MM.1S (cell line): ENCODE data around the gene LCE6A.

Experiments
- DNase-seq: peaks from one replicate; pipeline ENCODE4 v3.0.0-alpha.2; 2015
- H2AFZ ChIP-seq: fragments of 300-600 bp; sonication (generic); 2 replicates; pipeline ENCODE4 v1.6.0; 2016; ENCODE audit warnings: antibody characterized with exemption, low read length
- H3F3A ChIP-seq: fragments of 300-600 bp; sonication (generic); 2 replicates; pipeline ENCODE4 v1.6.1; 2016; ENCODE audit warnings: mild to moderate bottlenecking, antibody characterized with exemption, low read length, moderate library complexity, mixed read lengths; ENCODE audit not compliant: insufficient read depth
- H3K27ac ChIP-seq: fragments of 300-600 bp; sonication (generic); 2 replicates; pipeline ENCODE4 v1.5.1; 2016; ENCODE audit warnings: mild to moderate bottlenecking, low read length
- H3K27me3 ChIP-seq: fragments of 300-600 bp; sonication (generic); replicated peaks from 2 replicates; pipeline ENCODE4 v1.6.0; 2016; ENCODE audit warnings: low read length; ENCODE audit not compliant: insufficient read depth
- H3K36me3 ChIP-seq: fragments of 300-600 bp; sonication (generic); replicated peaks from 2 replicates; pipeline ENCODE4 v1.6.1; 2016; ENCODE audit warnings: mild to moderate bottlenecking, low read length, mixed read lengths; ENCODE audit not compliant: insufficient read depth
- H3K4me1 ChIP-seq: fragments of 300-600 bp; sonication (generic); 2 replicates; pipeline ENCODE4 v1.6.1; 2016; ENCODE audit warnings: low read length, mixed read lengths
- H3K4me2 ChIP-seq: fragments of 300-600 bp; sonication (generic); 2 replicates; pipeline ENCODE4 v1.6.0; 2016; ENCODE audit warnings: low read depth, low read length
- H3K4me3 ChIP-seq: fragments of 300-600 bp; sonication (generic); 2 replicates; pipeline ENCODE4 v1.5.1; 2016; ENCODE audit warnings: low read length, mixed read lengths
- H3K79me2 ChIP-seq: fragments of 300-600 bp; sonication (generic); 2 replicates; pipeline ENCODE4 v1.6.1; 2016; ENCODE audit warnings: mixed run types, low read length, mixed read lengths
- H3K9ac ChIP-seq: fragments of 300-600 bp; sonication (generic); 2 replicates; pipeline ENCODE4 v1.6.1; 2016; ENCODE audit warnings: low read length, mixed read lengths
- H3K9me2 ChIP-seq: fragments of 300-600 bp; sonication (generic); replicated peaks from 2 replicates; pipeline ENCODE4 v1.6.1; 2016; ENCODE audit warnings: mild to moderate bottlenecking, low read length, mixed read lengths; ENCODE audit not compliant: insufficient read depth
- H3K9me3 ChIP-seq: fragments of 300-600 bp; sonication (generic); replicated peaks from 2 replicates; pipeline ENCODE4 v1.6.1; 2016; ENCODE audit warnings: mild to moderate bottlenecking, low read length, mixed read lengths; ENCODE audit not compliant: insufficient read depth
- H4K20me1 ChIP-seq: fragments of 300-600 bp; sonication (generic); 2 replicates; pipeline ENCODE4 v1.6.1; 2016; ENCODE audit warnings: mild to moderate bottlenecking, low read length, moderate library complexity, mixed read lengths; ENCODE audit not compliant: insufficient read depth
- EZH2 ChIP-seq: fragments of 300-600 bp; sonication (generic); optimal IDR thresholded peaks from 2 replicates; pipeline ENCODE3; 2017; ENCODE audit warnings: low read depth, mild to moderate bottlenecking, antibody characterized with exemption, low read length, mixed read lengths
- EZH2phosphoT487 ChIP-seq: fragments of 300-600 bp; sonication (generic); IDR thresholded peaks from 2 replicates; pipeline ENCODE4 v1.6.1; 2018; ENCODE audit warnings: antibody characterized with exemption, low read length
- TF ChIP-seq, protein P1 (sequence below): fragments of 300-600 bp; sonication (generic); IDR thresholded peaks from 2 replicates; pipeline ENCODE4 v1.5.1; 2016; ENCODE audit warnings: antibody characterized with exemption, low read length, mixed read lengths

Gene LCE6A

DNA sequence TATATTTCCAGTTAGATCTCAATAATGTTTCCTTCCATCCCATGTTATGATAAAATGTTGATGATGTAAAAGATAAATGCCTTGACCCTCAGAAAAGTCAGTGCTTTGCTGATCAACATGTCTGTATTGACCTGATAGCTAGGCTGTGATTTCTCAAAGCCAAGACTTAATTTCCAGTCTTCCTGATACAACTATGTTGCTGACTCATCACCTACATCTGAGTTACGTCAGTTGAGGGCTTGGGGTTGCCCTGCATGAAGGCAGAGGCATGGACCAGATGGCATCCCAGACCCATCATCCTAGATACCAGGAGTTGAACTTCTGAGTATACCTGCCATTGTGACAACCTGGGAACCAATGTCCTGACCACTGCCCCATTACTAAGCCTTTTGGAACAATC is 41.3 kb upstream of the LCE6A start:
- Histone ChIP-seq H3K4me2 (no peak overlapping the region), H3K9ac (no peak overlapping the region), H3K9me3 (no peaks in the 10 kb centered on the region), H3K79me2 (no peaks in the 10 kb centered on the region), H3K27me3 (no peaks in the 10 kb centered on the region), H3K4me1 (no peaks in the 10 kb centered on the region), H3F3A (no peaks in the 10 kb centered on the region), H3K27ac (no peak overlapping the region), H3K9me2 (no peaks in the 10 kb centered on the region), H2AFZ (no peak overlapping the region), H4K20me1 (no peaks in the 10 kb centered on the region), H3K36me3 (no peaks in the 10 kb centered on the region), H3K4me3 (no peak overlapping the region)
- TF ChIP-seq EZH2phosphoT487 (no peak), EZH2 (no peak)
- TF ChIP-seq, protein P1, sequence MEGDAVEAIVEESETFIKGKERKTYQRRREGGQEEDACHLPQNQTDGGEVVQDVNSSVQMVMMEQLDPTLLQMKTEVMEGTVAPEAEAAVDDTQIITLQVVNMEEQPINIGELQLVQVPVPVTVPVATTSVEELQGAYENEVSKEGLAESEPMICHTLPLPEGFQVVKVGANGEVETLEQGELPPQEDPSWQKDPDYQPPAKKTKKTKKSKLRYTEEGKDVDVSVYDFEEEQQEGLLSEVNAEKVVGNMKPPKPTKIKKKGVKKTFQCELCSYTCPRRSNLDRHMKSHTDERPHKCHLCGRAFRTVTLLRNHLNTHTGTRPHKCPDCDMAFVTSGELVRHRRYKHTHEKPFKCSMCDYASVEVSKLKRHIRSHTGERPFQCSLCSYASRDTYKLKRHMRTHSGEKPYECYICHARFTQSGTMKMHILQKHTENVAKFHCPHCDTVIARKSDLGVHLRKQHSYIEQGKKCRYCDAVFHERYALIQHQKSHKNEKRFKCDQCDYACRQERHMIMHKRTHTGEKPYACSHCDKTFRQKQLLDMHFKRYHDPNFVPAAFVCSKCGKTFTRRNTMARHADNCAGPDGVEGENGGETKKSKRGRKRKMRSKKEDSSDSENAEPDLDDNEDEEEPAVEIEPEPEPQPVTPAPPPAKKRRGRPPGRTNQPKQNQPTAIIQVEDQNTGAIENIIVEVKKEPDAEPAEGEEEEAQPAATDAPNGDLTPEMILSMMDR = no peak
- DNase-seq = no peak

DNA sequence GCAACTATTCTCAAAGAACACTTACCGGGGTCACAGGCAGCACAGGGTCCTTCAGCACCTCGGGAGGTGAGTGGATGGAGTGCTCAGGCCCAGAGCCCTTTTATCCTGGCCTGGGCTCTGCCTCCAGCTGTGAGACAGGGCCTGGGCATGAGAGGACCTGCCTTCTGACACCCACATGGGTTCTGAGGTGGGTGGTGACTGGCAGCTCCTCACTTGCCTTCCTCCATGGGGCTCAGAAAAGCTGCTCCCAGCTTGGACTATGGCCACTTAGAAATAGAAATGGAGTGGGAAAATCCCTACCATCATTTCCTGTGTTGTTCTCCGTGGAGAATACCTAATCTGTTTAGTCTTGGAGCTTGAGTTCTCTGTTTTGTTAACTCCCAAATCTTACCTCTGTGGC is 36.1 kb upstream of the LCE6A start, which contains the start of gene LCE1C:
LCE1C (minus strand) TSS at position 76 of the 400 bp plus-strand sequence. CDS start 1,173 bp downstream, outside the sequence.
- TF ChIP-seq EZH2phosphoT487 (no peak), EZH2 (no peak)
- TF ChIP-seq, protein P1 = no peak
- DNase-seq = no peak
- no peaks in the 10 kb centered on the region for H3K27me3 ChIP-seq
- no peak within 1 kb of the TSS for H3K27ac ChIP-seq
- no peaks in the 10 kb centered on the region for H3K36me3 ChIP-seq
- H3K9me2 ChIP-seq = no peaks in the 10 kb centered on the region
- H2AFZ ChIP-seq = no peak within 1 kb of the TSS
- no peak within 1 kb of the TSS for H3K4me2 ChIP-seq
- no peak within 1 kb of the TSS for H3K4me3 ChIP-seq
- no peaks in the 10 kb centered on the region for H3F3A ChIP-seq
- H3K4me1 ChIP-seq = no peaks in the 10 kb centered on the region
- no peaks in the 10 kb centered on the region for H3K9me3 ChIP-seq
- H4K20me1 ChIP-seq = no peaks in the 10 kb centered on the region
- no peaks in the 10 kb centered on the region for H3K79me2 ChIP-seq
- H3K9ac ChIP-seq = no peak within 1 kb of the TSS

DNA sequence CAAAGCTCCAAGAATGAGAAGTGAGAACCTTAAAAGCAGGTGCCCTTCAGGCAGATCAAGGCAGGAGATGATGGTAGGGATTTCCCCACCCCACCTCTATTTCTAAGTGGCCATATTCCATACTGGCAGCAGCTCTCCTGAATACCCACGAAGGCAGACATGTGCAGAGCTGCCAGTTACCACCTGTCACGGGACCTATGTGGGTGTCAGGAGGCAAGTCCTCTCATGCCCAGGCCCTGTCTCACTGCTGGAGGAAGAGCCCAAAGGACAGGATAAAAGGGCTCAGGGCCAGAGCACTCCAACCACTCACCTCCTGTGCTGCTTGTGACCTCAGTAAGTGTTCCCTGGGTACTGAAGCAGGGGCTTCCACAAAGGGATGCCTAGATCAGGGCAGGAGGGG is 31.6 kb upstream of the LCE6A start:
- H3K9me3 ChIP-seq = no peaks in the 10 kb centered on the region
- H3K9me2 ChIP-seq = no peaks in the 10 kb centered on the region
- no peaks in the 10 kb centered on the region for H3F3A ChIP-seq

More for the DNA sequence above, 31.6 kb upstream of the LCE6A start:
- no peak overlapping the region for H3K9ac ChIP-seq
- no peak overlapping the region for H3K4me3 ChIP-seq
- no peak overlapping the region for H2AFZ ChIP-seq
- H3K27ac ChIP-seq = no peak overlapping the region
- no peak overlapping the region for H3K4me2 ChIP-seq
- no peaks in the 10 kb centered on the region for H3K36me3 ChIP-seq
- no peaks in the 10 kb centered on the region for H3K79me2 ChIP-seq
- DNase-seq = no peak
- no peaks in the 10 kb centered on the region for H3K27me3 ChIP-seq
- TF ChIP-seq EZH2 (no peak), EZH2phosphoT487 (no peak)
- TF ChIP-seq, protein P1 = no peak
- H4K20me1 ChIP-seq = no peaks in the 10 kb centered on the region
- H3K4me1 ChIP-seq = no peaks in the 10 kb centered on the region
